Transverse colon (tissue), 4 donors: ENCODE results near the gene HSPB7.
"Not testable (repeated sequence)": the region's sequence is repeated elsewhere in the genome, so short reads cannot be mapped to it uniquely, and the experiment has no call there.

Experiments used
- POLR2A ChIP-seq: fragments of 450-650 bp; IDR thresholded peaks from one replicate; pipeline ENCODE4 v1.6.1; 2016; ENCODE audit warnings: antibody characterized with exemption, mild to moderate bottlenecking, moderate library complexity
- POLR2AphosphoS5 ChIP-seq, 3 donors: sonication (generic); formaldehyde crosslinking; IDR thresholded peaks; one replicate each; pipeline ENCODE4 v1.6.1; 2016; ENCODE audit warnings: antibody characterized with exemption in 3 of 3
- TF ChIP-seq, protein P1 (sequence below), 5 experiments: fragments of 200-600 bp in 3 of 5; fragments of 450-650 bp in 2 of 5; sonication (generic) in 3 of 5; IDR thresholded peaks; 1 replicate in 2 of 5; 2 replicates in 3 of 5; pipeline ENCODE4 v1.5.1; 2016 to 2017; ENCODE audit warnings: antibody characterized with exemption in 5 of 5, inconsistent platforms in 3 of 5, mild to moderate bottlenecking in 2 of 5, moderate library complexity in 1 of 5

DNA sequence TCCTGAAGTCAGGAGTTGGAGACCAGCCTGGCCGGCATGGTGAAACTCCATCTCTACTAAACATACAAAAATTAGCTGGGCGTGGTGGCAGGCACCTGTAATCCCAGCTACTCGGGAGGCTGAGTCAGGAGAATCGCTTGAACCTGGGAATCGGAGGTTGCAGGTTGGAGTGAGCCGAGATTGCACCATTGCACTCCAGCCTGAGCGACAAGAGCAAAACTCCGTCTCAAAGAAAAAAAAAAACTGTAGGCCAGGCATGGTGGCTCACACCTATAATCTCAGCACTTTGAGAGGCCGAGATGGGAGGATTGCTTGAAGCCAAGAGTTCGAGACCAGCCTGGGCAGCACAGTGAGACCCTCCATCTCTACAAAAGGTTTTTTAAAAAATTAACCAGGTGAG is 16.6 kb downstream of the HSPB7 start:
- TF ChIP-seq POLR2A; POLR2AphosphoS5 (IDR thresholded peaks at IDR 0.05): not testable (repeated sequence)
- TF ChIP-seq, protein P1, sequence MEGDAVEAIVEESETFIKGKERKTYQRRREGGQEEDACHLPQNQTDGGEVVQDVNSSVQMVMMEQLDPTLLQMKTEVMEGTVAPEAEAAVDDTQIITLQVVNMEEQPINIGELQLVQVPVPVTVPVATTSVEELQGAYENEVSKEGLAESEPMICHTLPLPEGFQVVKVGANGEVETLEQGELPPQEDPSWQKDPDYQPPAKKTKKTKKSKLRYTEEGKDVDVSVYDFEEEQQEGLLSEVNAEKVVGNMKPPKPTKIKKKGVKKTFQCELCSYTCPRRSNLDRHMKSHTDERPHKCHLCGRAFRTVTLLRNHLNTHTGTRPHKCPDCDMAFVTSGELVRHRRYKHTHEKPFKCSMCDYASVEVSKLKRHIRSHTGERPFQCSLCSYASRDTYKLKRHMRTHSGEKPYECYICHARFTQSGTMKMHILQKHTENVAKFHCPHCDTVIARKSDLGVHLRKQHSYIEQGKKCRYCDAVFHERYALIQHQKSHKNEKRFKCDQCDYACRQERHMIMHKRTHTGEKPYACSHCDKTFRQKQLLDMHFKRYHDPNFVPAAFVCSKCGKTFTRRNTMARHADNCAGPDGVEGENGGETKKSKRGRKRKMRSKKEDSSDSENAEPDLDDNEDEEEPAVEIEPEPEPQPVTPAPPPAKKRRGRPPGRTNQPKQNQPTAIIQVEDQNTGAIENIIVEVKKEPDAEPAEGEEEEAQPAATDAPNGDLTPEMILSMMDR (IDR thresholded peaks at IDR 0.05): not testable (repeated sequence)
